NCI-H2029 (cell line): ENCODE measurements around the gene RAB26.
"Not testable (repeated sequence)": the region's sequence is repeated elsewhere in the genome, so short reads cannot be mapped to it uniquely, and the experiment has no call there.

Source experiments
- DNase-seq: peaks from one replicate; lab custom pipeline; 2025; lab: John Stamatoyannopoulos, UW

Gene RAB26, protein sequence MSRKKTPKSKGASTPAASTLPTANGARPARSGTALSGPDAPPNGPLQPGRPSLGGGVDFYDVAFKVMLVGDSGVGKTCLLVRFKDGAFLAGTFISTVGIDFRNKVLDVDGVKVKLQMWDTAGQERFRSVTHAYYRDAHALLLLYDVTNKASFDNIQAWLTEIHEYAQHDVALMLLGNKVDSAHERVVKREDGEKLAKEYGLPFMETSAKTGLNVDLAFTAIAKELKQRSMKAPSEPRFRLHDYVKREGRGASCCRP

DNA sequence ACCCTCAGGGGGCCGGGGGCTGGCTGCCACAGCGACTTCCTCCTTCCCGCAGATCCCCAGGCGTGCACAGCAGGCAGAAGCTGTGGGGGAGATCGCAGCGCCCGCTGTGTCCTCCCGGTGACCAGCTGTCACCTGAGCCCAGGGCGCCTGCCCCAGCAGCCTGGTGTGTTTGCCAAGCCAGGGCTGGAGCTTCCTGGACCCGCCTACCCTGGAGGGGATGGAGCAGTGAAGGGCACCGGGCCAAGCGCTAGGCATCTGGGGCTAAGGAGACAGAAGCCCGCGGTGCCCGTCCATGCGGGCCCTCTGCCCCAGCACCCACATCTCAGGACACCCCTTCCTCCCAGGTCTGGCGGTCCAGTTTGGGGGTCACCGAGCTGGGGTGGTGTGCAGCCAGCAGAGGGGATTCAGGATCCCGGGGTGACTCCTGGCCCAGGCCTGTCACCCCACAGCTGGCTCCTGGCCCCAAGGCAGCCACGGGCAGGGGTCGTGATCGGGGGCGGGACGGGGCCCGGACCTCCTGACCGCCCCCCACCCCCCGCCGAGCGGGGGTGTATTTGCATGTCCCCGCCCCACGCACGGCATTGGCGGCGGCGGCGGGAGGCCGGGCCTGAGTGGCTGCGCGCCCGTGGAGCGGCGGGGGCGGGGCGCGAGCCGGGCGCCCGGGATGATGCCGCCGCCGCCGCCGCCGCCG is at the start of gene RAB26:
RAB26 (plus strand) TSS at position 645 of the 691 bp plus-strand sequence. CDS start 159 bp downstream, outside the sequence.
- DNase-seq = peak; percentile 96

GRCh38 chr16:2101581-2101980 is 46.8 kb upstream of the RAB26 start:
- DNase-seq = not testable (repeated sequence)

DNA sequence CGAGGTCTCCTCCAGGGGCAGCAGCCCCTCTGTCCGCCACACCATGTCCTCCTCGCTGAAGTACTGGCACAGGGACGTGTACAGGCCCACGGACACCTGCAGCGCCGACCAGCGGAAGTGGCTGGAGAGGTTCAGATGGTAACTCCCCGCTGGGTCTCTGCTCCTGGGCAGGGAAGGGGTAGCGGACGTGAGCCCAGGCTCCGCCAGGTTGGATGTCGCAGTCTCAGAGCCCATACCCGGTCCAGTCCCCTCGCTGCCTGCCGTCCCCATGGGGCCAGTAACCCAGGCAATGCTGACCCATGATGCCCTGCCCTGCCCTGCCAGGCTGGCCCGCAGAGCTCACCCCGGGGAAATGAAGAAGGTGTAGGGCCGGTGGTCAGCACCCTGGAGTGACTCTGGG is 46.0 kb upstream of the RAB26 start:
- no peak for DNase-seq

DNA sequence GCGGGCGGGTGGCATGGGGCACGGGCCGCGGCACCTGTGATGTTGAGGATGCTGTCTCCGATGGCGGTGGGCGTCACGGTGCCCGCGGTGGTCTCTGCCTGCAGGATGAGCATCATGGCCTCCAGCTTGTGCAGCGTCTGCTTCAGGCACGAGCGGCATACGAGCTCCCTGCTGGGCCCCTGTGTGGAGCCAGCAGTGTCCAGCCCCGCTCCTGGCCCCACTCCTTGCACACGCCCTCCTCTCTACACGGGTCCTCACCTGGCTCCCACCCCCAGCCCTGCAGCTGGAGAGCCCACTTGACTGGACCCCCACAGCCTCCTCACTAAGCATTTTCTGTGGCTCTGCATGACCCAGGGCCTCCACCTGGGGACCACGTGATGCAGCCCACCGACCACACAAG is 44.0 kb upstream of the RAB26 start:
- not testable (repeated sequence) for DNase-seq

- DNase-seq = not testable (repeated sequence)
Observed at GRCh38 chr16:2105291-2105690, 43.1 kb upstream of the RAB26 start.

DNA sequence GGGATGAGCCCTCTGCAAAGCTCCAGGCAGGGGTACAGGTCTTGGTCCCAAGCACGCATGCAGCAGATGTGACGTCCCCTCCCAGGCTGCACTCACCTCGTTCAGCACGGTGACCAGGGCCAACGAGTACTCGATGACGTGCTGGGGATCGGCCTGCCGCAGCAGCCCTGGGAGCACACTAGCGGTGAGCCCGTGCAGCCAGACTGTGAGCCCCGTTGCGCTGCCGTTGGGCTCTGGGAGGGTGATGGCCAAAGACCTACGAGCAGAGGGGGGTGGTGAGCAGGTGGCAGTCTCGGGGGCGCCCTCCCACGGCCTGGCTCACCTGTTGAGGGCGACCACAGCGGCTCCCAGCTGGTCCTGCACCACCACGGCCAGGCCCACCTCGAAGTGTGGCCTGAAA is 42.7 kb upstream of the RAB26 start:
- DNase-seq = not testable (repeated sequence)

DNA sequence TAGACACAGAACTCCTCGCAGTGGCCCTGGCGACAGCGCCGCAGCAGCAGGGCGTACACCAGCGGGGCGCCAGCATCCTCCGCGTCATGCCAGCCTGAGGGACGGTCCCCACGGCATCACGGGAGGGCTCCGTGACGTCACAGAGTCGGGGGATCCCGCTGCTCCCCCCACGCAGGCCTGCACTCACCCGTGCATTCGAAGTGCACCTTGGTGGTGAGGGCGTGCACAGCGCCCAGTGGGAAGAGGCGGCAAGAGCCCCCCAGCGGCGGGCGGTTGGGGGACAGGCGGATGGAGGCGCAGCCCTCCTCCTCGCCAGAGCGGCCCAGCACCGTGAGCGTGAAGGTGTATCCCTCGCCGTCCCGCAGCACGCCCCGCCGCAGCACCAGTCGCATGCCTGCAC is 42.2 kb upstream of the RAB26 start:
- not testable (repeated sequence) for DNase-seq

GRCh38 chr16:2107121-2107790 is 41.2 kb upstream of the RAB26 start:
- not testable (repeated sequence) for DNase-seq

GRCh38 chr16:2107791-2108125 is 40.7 kb upstream of the RAB26 start:
- not testable (repeated sequence) for DNase-seq

- DNase-seq = not testable (repeated sequence)
Observed at GRCh38 chr16:2108446-2109270, 39.8 kb upstream of the RAB26 start.

DNA sequence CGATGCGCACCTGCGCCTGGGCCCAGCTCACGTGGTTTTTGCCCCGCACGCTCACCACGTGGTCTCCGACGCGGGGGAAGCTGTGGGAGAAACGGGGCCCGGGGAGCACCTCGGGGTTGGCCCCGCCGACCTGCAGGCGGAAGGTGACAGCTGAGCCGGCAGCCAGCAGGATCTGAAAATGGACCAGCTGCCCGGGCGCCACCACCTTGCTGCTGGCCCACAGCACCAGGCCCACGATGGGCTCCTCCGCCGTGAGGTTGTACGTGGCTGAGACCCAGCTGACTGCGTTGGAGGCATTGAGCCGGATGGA is 39.2 kb upstream of the RAB26 start:
- not testable (repeated sequence) for DNase-seq

- DNase-seq = not testable (repeated sequence)
Observed at GRCh38 chr16:2109872-2110271, 38.6 kb upstream of the RAB26 start.

DNA sequence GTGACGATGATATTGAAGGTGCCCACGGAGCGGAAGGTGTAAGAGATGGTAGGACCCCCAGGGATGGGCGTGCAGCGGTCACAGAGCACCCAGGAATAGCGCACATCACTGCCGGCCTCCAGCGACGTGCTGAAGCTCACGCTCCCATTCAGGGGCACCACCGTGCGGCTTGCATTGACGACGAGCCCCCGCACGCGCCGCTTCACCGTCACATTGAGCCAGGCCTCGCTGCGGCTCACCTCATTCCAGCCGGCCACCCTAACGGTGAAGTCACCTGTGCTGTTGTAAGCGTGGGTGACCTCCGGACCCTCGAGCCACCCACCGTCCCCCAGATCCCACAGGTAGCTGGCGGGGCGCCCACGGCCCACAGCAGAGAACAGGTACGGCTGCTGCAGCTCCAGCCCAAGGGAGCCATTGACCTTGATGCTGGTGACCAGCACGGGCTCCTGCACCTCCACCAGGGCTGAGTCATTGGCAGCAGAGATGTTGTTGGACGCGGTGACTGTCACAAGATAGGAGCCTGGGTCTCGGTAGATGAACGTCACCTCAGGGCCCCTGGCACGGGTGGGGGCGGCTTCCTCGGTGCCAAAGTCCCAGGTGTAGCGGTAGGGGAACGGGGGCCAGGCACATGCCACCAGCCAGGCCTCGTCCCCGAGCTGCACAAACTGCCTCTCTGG is 38.0 kb upstream of the RAB26 start:
- not testable (repeated sequence) for DNase-seq

- not testable (repeated sequence) for DNase-seq
Observed at GRCh38 chr16:2111009-2111353, 37.4 kb upstream of the RAB26 start.

DNA sequence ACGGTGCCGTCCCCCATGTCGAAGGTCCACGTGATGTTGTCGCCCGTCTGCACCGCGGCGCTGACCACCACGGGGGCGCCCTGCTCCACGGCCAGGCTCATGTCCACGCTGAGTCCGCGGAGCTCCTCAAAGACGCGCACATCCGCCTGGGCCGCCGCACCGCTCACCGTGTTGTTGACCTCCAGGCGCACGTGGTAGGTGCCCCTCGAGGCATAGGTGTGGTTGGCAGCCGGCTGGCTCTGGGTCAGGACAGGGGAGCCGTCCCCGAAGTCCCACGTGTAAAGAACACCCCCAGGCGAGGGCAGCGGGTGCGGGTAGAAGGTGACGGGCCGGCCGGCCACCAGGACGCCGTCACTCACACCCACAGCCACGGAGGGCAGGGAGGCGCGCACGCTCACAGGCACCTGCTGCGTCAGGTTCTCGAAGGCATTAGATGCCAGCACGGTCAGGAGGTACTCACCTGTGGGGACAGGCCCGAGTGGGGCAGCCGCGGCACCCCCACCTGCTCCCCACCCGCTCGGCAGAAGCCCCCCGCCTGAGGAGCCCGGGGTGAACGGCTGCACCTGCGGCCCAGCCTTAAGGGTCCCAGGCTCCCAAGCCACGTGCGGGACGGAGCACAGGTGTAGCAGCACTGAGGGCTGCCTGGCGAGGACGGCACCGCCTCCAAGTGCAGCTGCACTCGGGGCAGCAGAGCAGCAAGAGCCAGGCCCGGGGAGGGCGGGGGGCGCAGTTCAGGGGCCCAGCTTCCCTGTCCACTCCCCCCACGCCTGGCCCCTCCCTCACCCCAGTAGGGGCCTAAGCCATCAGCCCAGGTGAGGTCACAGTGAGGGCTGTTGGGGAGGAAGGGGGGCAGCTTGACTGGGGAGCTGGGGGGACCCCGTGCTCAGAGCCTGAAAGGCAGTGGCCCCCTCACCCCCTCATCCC is 36.8 kb upstream of the RAB26 start:
- not testable (repeated sequence) for DNase-seq

DNA sequence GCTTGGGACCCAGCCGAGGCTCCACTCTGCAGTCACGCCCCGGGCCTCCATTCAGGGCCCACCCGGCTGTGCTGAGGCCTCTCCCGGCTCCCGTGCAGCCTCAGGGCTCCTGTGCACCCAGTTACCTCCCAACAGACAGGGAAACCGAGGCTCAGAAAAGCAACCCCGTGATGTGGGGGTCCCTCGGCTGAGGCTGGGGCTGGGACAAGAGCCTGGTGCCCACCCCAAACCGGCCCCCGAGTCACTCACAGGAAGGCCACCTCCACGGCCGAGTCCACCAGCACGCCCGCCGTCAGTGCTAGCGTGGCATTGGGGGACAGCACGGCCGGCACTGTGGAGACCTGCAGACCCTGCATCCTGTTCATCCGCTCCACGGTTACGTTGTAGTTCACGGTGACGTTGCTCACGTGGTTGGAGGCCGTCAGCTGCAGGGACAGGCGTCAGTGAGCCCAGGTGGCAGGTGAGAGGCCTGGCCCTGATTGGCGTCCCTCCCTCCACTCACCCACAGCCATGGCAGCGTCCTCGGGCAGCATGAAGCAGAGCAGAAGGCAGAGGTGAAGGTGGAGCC is 35.8 kb upstream of the RAB26 start:
- DNase-seq = not testable (repeated sequence)

DNA sequence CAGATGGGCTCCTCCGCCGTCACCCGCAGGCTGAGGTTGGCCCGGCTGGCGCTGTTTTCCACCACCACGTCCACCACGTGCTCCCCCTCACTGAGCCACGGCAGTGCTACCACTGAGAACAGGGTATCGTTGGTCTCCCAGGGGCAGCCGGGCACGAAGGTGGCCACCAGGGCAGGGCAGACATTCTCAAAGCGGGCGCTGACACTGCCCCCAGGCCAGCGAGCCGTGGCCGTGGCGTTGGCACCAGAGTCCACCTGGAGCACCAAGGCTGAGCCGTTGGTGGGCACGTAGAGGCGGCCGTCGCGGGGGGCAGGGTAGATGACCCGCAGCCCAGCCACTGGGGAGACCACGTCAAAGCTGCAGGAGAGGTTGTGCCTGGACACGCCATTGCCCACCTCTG is 34.2 kb upstream of the RAB26 start:
- not testable (repeated sequence) for DNase-seq

- DNase-seq = not testable (repeated sequence)
Observed at GRCh38 chr16:2114885-2115590, 33.4 kb upstream of the RAB26 start.

- DNase-seq = no peak
Observed at GRCh38 chr16:2115591-2115973, 32.8 kb upstream of the RAB26 start.

GRCh38 chr16:2116428-2116827 is 32.0 kb upstream of the RAB26 start:
- DNase-seq = not testable (repeated sequence)
